ENCODE results near the gene HOXC10.

HOXC10 gene

DNA sequence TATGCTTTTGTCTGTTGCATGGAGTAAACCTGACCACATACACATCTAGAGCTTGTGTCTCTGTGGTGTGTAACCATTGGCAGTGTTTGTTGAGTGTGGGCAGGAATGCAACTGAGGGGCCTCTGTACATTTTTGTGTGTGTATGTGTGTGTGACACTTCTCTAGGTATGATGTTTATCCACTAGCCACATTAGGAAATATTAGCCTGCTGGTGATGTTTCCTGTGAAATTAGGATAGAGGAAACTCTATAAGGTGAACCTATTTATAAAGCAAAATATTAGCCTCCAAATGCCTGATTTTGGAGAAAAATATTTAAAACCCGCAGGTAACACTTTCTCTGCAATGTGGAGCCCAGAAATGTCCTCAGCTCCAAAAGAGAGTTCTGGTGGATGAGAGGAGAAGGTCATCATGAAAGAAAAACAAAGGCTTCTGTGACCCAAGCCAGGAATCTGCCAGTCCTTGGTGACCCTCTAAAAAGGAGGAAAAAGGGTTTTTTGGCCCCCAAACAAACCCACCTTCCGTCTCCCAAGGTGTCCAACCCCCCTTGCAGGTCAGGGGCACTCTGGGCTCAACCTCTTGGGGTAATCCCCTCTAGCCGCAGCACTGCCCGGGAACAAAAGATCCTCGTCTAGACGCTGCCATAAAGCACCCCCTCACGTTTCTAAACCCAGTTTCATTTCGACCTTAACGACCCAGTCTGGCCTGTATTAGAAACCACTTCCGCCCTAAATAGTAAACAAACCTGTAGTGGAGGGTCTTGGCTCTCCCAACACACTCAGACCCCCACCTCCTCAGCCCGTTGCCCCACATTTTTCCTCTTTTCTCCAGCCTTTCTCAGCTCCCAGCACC lies 7.1 kb upstream of the HOXC10 start:
- no peak for DNase-seq (ENCODE audit: low read depth in 2 of 2)

DNA sequence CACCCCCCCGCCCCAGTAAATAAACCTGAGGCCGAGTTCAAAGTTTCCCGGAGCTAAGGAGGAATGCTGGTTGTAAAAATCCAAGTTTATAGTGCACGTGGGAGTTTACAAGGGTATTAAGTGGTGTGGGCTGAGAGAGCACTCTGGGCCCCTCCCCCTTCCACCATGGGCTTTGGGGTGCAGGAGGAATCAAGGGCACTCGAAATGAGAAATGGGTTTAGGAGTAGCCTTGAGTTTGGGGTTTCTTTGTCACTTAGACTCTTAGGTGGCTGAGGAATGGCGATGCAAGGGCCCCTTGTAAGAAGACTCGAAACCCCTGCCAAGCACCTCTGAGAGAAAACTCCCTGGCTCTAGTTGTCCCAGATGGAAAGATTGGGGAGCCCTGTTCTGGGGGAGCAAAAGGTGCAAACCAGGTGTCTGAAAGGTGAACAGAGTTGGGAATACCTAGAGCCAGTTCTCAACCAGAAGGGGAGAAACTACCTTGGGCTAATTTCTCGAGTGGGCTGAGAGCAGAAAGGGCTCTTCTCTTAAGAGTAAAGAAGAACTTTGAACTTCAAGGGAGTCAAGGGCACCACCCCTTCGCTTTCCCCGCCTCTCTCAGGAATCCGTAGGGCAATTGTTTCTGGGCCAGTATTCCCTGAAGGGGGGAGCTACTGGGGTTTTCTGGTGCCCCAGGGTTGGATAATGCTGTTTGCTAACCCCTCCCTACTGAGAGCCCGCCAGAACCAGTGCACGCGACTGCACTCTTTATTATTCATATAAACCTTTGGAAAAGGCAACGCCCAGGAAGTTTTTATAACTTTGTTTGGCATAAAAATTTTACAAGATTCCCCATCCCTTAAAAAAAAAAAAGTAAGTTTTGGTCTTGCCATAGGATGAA lies 6.2 kb upstream of the HOXC10 start:
- no peak for DNase-seq (ENCODE audit: low read depth in 2 of 2)

DNA sequence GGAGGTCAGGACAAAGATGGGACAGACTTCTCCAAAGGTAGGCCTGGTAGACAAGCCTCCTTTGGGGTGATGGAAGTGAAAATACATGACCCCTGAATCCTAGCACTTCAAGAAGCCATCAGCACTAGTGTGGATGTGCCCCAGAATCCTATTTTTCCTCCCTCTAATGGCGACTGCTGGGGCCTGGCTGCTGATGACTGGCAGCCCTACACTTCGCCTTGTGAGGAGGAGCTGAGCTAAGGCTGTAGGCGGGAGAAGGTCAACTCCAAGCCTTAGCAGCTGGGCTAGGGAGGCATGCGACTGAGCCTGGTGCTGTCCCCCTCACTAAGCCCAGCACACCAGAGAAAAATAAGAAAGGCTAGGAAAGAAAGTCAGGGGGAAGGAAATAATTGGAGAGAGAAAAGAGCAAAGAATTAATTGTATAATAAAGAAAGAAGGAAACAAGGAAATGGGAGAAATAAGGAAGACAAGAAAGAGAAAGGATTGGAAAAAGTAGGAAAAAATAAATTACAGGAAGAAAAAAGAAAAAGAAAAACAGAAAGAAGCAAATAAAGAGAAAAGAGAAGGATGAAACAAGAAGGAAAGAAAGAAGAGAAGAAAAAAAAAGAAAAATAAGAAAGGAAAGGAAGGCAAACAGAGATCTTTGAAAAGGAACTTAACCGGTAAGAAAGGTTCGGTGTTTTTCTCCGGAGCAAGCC lies 4.7 kb upstream of the HOXC10 start:
- DNase-seq (ENCODE audit: low read depth in 2 of 2), result no peak

DNA sequence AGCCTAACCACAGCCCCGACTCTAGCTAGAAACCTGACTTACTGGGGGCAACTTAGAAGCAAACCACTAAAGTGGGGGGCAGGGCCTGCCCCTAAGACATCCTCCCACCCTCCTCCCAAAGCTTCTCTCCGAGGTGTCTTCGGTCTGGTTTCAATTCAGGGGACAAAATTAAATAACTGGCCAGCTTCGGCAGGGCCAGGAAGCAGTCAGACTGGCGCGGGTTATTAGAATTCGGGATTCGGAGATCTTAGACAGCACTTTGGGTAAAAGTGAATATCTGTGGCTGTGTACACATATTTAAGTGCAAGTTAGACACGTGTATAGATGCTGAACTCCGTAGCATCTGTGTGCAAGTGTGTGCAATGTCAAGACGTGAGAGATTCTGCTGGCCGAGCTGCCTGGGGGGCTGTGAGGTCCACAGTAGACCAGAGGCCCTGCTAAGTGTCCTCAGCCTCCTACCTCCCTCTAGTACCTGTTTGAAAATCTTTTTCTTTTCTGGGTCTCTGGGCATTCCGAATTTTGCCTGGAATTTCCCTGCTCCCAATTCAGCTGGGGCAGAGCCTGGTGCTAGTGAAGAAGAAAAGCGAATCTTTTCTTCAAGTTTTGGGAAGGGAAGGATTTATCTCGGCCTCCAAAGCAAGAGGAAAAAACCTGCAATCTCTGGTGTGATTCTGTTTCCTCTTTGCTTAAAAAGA lies 4.0 kb upstream of the HOXC10 start:
- no peak for DNase-seq (ENCODE audit: low read depth in 2 of 2)

DNA sequence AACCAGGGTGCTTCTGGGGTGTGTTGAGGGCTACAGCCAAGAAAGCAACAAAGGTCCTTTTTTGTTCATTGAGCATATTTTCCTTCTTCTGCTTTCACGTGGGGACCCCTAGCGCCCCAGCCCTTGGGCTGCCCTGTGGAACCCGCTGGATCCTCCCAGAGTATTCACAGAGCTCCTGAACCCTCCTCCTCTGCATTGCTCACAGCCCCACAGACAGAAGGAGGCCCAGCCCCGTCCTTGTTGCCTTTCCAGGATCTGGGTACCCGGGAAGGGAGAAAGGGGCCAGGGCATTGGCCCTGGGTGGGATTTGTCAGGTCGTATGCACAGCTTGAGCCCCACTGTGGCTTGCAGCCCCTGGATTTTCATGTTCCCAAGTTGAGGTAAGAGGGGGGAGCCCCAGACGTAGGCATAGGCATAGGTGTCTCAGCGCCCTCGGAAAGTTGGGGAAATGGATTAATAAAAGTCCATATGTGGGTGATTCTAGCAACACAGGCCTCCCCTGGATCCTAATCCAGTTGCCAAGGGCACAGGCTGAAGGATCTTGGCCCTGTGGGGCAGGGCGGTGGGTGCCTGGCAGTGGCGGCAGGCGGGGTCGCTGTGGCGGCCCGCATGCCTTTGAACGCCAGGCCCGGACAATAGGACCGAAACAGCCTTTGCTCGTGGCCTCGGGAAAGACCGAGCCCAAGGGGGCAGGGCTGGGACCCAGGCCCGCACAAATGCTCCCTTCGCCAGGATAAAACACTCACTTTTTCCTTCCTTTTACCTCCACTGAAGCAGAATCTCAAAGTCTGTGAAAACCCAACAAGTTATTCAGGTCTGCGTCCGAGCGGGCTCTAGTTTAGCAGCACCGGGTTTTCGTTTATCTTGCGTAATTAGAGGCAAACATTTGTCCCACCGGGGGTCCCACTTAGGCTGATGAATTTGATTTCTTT lies 3.0 kb upstream of the HOXC10 start:
- DNase-seq (ENCODE audit: low read depth in 2 of 2), result no peak

DNA sequence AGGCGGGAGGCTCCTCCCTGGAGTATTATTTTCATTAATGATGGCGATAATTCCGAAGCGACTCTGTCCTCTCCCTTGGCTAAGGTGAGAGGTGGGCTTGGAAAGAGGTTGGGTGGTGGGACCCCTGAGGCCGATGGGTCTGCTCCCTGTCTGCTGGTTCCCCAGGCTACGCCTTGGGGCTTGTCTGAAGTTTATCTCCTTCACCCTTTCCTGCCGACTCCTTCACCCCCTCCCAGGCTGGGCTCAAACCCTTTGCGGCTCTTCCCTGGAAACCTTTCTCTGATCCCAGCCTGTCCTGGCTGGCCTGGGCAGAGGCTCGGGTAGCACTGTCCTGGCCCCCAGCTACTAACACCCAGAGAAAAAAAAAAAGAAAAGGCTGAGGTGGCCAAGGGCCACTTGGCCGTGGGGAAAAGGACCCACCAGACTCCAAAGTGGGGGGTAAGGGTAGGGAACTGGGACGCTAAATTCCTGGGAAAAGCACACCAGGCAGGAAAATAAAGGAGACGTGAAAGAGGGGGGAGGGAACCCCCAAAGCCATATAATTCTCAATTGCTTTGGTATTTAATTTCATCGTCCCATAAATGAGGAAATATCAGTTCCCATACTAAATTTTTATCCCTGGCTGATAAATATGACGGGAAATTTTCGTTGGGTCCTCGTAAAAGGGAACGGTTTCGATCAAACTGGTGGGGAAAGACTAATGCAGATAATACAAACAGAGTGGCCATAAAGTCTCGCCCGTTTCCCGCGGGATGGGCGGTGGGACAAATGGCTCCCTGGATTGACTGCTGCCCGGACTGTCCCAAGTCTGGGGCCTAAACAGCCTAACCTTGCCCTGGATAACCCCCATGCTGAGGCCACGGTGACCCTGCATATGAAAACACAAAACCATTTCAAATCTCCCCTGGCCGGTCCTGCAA lies 2.0 kb upstream of the HOXC10 start:
- DNase-seq (ENCODE audit: low read depth in 2 of 2), result no peak

DNA sequence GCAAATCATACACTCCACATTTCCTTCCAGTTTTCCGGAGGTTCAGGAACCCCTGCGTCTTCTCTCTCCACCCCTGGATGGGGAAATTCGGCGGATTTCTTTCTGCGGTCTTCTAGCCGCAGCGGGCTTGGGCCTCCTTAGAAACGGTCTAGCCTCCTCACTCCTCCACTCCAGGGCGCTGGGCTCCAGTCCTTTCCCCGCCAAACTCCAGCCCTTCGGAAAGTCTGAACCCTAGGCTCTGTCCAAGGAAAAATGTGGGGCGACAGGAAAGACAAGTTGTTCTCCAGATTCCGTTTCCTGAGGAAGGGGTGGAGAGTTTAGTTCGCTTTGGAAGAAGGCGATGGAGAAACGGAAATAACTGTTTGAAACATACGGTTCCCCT lies 1.4 kb upstream of the HOXC10 start:
- DNase-seq (ENCODE audit: low read depth in 2 of 2), result no peak

DNA sequence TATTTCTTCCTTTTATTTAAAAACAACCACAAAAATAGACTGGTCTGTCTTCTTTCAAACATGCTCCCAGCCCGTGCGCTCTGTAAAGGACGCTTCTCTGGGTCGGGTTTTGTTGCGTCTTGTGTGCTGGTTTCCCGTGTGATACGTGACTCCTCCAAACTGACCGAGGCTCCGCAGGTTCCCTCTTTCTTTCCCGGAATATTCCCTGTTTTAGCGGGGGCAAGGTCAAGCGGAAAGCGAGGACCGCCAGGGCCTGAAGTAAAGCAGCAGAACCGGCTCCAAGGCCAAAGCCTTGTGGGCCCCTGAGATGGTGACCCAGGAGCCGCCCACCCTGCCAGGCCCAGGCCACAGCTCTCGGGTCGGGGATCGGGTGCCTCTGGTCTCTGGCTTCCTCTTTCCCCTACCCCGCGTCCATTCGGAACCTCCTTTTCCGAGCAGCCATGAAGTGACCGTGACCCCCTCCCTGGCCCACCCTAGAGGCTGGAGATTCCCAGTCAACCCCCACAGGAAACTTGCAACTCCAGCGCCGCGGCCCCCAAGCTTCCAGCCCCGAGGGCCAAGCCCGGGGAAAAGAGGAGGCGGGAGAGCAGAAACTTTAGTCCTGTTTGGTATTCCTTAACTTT lies 885 bp upstream of the HOXC10 start:
- DNase-seq (ENCODE audit: low read depth in 2 of 2), result no peak

DNA sequence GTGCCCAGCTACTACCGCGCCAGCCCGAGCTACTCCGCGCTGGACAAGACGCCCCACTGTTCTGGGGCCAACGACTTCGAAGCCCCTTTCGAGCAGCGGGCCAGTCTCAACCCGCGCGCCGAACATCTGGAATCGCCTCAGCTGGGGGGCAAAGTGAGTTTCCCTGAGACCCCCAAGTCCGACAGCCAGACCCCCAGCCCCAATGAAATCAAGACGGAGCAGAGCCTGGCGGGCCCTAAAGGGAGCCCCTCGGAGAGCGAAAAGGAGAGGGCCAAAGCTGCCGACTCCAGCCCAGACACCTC lies 697 bp downstream of the HOXC10 start:
- no peak for DNase-seq (ENCODE audit: low read depth in 2 of 2)

DNA sequence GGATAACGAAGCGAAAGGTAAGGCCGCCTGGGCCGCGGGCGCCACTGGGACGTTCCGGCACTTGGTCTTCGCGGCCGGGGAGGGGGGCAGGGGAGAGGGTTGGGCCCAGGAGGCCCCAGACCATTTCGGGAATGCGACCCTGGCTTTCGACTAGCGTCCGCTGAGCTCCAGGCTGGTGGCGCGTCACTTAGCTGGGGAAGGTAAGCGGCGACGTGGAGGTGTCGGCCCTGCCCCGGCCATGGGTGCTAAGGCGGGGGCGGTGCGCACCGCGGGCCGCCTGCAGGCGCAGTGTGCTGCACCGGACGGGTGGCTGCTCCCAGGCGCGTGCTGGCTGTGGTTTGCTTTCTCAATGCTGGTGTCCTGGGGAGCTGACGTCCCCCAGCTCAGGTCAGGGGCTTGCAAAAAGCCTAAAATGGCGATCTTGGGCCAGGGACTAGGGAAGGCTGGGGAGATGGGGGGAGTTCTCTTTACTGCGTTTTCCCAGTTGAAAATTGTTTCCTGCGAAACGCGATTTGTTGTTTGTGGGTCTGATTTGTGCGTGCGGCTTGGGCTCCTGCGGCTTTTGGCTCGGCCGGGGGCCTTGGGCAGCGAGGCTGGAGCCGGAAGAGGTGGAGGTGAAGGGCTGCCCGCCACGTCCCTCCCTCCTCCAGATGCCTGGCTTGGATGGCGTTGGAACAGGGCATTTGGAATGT lies 1.2 kb downstream of the HOXC10 start:
- DNase-seq (ENCODE audit: low read depth in 2 of 2), result no peak

DNA sequence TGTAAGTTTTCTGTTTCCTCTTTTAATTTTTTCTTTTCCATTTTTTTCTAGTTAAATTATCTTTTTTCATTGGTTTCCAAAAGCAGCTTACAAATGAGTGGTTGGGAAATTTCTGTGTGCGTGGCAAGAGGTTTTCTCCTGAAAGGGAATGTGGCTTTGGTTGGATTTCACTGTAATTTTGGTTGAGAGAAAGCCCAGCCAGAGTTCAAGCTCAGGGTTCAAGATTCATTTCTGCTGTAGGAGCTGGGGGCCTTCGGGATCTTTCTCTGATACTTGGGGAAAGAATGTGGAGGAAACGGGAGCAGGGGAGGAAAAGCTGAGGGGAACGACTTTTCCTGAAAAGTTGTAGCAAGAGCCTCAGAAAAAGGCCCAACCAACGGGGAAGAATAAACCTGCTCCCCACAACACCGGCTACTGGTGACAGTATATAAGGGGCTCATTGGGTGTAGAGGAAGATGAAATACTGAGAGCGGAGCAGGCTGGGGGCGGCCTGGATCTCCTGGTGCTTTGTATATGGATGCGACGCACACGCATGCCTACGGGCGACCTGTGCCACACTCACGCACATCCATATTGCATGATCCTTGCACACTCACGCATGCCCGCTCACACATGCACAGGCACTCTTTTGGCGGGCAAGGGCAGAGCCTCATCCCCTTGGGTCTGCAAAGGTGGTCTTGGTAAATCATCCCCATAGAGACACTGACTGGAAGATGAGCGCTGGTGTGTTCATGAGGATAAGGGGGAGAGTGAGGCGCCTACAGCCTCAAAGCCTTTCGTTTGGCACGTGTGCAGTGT lies 1.9 kb downstream of the HOXC10 start:
- DNase-seq (ENCODE audit: low read depth in 2 of 2), result no peak

DNA sequence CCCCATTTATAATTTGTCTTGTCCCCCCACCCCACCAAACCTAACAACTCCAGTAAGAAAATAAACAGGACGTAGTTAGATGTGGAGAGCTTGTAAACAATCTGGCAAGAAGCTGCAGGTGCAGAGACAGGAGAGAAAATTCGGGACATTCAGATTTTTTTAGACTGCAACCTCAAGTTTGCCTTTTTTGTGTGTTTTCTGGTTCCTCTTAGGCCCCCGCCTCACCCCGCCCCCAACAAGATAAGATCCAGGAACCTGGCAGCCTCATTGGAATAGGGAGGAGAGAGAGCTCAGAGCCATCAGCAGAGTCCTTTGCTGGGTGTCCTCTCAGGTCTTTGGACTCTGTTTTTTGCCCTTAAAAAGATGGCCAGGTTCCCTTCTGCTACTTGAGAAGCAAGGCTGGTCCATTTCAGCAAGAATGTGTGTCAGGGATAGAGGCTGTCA lies 2.9 kb downstream of the HOXC10 start:
- no peak for DNase-seq (ENCODE audit: low read depth in 2 of 2)

DNA sequence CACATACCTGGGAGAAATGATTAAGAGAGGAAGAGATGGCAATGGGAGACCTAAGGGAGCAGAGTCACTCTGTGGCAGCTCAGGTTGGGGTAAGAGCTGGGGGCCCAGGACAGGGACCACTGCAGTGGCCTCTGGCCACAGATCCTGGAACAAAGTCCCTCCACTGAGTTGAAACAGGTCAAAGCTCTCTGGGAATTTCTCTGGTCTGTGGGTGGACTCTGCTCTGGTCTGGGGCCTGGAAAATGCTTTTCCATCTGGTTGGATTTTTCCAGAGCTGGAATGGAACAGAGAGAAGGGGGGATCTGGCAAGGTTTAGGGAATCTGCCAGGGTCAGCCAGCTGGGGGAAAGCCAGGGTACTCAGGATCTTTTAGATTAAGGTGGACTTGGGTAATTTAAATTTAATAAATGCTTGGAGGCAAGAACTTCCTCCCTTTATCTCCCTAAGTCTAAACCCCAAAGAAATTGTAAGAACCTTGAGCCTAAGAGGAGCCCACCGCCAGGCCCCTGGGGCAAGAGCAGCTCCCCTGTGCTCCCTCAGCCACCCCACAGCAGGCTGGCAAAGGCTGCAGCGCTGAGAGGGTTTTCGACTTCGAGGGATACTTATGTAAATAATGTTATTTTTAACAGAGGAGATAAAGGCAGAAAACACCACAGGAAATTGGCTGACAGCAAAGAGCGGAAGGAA lies 3.7 kb downstream of the HOXC10 start:
- DNase-seq (ENCODE audit: low read depth in 2 of 2), result no peak

DNA sequence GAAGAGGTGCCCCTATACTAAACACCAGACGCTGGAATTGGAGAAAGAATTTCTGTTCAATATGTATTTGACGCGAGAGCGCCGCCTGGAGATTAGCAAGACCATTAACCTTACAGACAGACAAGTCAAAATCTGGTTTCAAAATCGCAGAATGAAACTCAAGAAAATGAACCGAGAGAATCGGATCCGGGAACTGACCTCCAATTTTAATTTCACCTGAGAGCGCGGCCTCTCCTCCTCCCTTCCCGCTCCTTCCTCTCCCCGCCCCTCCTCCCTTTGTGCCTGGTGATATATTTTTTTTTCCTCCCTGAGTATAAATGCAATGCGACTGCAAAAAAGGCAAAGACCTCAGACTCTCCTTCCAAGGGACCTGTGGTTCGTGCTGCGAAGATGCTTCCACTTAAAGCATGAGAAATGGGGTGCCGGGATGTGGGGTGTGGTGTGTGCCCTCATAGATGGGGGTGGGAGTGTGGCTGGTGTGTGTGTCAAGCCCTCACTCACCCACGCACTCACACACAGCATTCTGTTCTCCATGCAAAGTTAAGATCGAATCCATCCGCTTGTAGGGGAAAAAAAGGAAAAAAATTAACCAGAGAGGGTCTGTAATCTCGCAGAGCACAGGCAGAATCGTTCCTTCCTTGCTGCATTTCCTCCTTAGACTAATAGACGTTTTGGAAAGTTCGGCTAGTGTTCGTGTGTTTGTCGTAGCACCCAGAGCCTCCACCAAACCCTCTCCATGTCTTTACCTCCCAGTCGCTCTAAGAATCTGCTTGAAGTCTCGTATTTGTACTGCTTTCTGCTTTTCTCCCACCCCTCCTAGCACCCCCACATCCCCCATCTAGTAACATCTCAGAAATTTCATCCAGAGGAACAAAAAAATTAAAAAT lies 4.5 kb downstream of the HOXC10 start:
- no peak for DNase-seq (ENCODE audit: low read depth in 2 of 2)

DNA sequence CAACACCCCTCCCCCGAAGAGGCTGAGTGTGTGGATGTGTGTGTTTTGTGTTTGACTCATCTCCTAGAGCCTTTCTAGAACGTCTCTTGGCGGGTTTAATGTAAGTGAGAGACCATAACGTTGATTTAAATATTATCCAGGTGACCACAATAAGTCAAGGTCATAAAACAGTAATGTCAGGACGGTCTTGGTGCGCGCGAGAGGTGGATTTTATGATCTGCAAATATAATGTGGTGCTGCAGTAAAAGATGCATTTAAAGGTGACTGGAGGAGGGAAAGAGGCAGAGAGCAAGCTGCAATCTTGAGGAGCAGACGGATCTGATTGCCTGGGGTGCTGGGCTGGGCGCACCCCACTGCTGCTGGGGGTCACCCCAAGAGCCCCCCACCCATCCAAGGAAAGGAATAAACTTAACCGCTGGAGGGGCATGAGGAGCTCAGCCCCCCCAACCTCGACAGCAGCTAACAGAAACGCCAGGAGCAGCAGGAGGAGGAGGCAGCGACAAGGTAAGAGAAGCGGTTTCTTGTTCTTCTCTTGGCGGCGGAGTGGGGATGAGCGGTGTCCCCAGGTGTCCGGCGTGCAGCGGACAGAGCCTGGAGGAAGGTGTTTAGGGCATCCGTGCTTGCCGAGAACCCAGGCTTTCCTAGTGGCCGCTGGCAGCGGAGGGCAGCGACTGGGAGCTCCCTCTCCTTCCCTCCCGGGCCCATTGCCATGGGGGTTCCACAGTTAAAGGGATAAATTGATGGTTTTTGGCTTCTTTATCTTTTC lies 5.5 kb downstream of the HOXC10 start:
- no peak for DNase-seq (ENCODE audit: low read depth in 2 of 2)
